Activated effector memory CD4-positive, alpha-beta T cell treated with anti-CD3 and anti-CD28 coated beads, Interleukin-2, amount 50 U/mL, for 16 hours (primary cell): ENCODE measurements around the gene ABCC4.
"Not testable (repeated sequence)": the region's sequence is repeated elsewhere in the genome, so short reads cannot be mapped to it uniquely, and the experiment has no call there.

Experiments used
- DNase-seq: peaks from one replicate; pipeline ENCODE4 v3.0.0-alpha.2; 2020

ABCC4 gene

GRCh38 chr13:95193509-95194230 is 107.6 kb downstream of the ABCC4 start:
- no peak for DNase-seq

DNA sequence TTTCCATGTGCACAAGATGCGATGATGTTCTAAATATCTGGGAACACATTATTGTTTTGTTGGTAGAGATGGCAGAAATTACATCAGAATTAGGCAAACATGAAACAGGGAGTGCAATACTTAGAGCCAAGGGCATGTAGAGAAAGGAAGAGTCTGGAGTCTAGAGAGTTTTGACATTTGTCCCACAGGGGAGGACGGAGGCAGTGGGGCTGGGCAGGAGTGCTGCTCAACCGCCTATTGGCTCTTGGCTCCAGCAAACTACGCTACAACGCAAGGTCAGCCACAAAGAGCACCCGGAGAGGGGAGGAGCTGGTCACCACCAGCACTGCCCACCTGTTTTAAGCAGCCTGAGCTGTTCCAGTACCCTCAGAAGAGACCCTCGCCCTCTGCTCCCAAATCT is 108.3 kb downstream of the ABCC4 start:
- no peak for DNase-seq

DNA sequence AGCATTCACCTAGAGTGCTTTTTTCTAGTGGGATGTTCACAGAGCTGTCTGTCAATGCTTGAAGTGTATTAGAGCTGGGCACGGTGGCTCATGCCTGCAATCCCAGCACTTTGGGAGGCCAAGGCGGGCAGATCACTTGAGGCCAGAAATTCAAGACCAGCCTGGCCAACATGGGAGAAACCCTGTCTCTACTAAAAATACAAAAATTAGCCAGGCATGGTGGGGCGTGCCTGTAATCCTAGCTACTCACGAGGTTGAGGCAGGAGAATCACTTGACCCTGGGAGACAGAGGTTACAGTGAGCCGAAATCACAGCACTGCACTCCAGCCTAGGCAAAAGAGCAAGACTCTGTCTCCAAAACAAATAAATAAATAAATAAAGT is 108.7 kb downstream of the ABCC4 start:
- not testable (repeated sequence) for DNase-seq

- DNase-seq = peak; percentile 86
Observed at GRCh38 chr13:95191821-95192563, 109.3 kb downstream of the ABCC4 start.

DNA sequence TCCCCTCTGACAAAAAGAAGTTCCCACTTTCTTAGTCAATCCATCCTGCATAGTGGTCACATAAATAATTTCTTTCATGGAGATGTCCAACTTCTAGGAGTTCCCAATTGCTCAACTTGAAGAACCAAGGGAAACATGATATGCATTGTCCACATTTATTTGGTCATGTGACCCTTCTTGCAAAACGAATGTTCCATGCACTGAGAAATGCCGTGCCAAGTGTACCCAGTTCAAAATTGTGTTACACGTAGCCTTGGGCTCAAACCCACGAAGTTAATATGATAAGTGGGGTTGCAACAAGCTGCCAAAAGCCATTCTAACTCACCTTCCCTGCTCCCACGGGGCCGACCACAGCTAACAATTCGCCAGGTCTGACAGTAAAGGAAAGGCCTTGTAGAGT is 113.1 kb downstream of the ABCC4 start:
- DNase-seq = no peak

GRCh38 chr13:95185851-95186250 is 115.4 kb downstream of the ABCC4 start:
- DNase-seq = peak; percentile 82

GRCh38 chr13:95185311-95185710 is 115.9 kb downstream of the ABCC4 start:
- no peak for DNase-seq

GRCh38 chr13:95184317-95184716 is 116.9 kb downstream of the ABCC4 start:
- no peak for DNase-seq

DNA sequence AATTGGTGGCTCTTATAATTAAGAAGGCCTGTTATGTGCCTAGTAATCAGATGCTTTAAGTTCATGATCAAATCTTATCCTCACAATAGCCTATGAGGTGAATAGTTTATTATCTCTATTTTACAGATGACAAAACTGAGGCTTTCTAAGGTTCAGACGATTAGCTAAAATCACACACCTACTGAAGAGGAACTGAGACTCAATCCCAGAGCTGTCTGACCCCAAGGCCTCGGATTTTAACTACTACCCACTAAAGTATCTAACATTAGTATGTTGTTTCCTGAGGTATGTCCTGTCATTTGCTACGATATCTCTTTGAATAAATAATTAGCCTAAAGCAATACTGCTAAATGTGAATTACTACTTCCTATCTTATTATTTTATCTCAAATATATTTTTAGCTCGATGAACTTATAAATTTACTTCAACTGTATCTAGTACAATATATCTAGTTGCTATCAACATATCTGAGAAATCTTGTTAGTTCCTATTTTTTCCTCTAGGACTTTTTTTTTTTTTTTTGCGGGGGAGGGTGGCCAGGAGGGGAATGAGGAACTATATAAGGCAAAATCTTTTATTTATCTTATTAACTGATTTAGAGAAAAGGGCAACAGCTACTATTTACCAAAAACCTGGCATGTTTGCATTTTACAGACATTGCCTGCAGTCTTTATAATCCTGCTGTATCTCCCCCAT is 118.5 kb downstream of the ABCC4 start:
- DNase-seq = no peak

DNA sequence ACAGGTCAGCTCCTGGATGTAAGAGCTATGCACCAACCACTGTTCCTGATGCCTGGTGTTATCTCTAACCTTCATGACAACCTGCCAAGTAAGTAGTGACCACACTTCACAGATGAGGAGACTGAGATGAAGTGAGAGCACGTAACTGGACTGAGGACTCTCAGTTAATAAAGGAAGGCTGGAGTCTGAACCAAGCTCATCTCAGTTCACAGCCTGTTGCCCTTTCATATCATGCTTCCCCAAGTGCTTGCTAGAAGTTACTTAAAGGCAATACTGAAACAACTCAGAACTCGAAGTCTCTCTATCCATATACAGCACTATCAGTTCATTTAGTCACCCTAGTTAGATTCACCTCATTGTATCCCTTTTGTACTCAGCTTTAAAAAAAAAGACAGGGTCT is 119.7 kb downstream of the ABCC4 start:
- DNase-seq = no peak

GRCh38 chr13:95180513-95181245 is 120.6 kb downstream of the ABCC4 start:
- no peak for DNase-seq

DNA sequence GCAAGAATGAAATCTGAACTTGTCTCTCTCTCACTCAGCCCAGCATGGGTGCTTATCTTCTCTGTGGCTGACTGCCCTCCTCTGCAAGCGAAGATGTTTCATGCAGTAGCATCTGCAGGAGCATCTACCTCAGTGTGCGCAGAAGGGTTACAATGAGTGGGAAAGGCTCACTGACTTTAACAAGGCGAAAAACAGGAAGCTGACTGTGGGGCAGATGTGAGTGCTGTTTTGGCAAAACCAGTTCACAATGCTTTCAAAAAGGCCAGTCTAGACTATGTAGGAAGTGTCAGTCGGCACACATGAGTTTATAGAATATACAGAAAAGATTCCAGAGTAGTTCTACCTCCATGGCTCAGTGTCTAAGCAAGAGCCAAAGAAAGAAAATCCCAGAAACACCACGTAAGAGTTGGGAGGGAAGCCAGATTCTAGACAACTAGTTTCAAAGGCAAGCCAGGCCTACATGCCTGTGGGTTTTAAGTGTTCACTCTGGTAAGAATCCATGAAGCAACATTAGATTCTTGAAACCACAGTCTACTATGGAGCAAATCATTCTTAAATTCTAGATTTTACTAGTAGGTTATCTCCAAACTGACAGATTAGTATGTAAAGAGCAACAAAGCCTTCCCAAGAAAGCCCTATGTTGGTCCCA is 124.5 kb downstream of the ABCC4 start:
- DNase-seq = no peak

GRCh38 chr13:95174517-95174916 is 126.7 kb downstream of the ABCC4 start:
- DNase-seq = no peak

GRCh38 chr13:95168191-95168590 is 133.1 kb downstream of the ABCC4 start:
- DNase-seq = no peak

GRCh38 chr13:95167003-95167402 is 134.2 kb downstream of the ABCC4 start:
- DNase-seq = not testable (repeated sequence)

GRCh38 chr13:95164830-95165229 is 136.4 kb downstream of the ABCC4 start:
- DNase-seq = no peak

- DNase-seq = no peak
Observed at GRCh38 chr13:95160112-95160906, 140.9 kb downstream of the ABCC4 start.

- no peak for DNase-seq
Observed at GRCh38 chr13:95159458-95159857, 141.8 kb downstream of the ABCC4 start.

GRCh38 chr13:95156208-95156607 is 145.0 kb downstream of the ABCC4 start:
- DNase-seq = no peak

DNA sequence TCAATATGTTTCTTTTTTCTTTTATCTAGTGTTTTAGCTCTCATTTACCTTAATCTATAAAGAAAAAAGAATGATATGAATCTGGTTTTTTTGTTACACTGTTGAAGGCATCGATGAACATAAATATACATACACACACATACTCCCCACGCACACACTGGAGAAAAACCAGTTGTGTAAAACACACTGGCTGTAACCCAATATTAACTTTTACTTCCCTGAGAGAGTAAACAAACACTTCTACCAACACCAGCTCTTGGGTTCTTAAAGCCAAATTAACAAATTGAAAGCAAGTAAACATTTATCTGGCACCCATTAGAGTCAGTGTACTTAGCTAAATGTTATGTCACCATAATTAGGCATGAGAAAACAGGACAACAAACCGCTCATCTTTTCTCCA is 145.7 kb downstream of the ABCC4 start:
- no peak for DNase-seq

GRCh38 chr13:95155093-95155492 is 146.2 kb downstream of the ABCC4 start:
- DNase-seq = no peak

DNA sequence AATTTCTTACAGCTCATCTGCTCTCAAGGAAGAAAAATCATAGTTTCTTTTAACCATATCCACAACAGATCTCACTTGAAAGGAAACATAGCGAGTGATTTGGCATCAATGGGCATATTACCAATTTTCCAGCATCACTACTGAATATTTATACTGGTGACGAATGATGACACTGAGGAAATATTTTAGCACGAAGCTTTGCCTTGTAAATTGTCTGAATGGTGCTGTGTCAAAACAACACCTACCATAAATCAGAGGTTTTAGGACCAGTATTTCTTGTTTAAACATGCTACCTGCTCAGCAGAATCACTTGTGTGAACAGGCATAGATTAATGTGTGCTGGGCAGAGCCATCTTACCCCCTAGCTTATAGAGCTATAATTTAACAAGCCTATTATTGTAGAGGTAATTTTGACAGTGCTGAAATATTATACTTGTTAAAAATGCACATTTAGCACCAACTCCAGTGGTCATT is 146.8 kb downstream of the ABCC4 start:
- no peak for DNase-seq
